GM10266 (cell line): ENCODE measurements around the gene KANTR.

Experiments
- DNase-seq: peaks from one replicate; pipeline ENCODE4 v3.0.0; 2012; ENCODE audit errors: extremely low spot score
- TF ChIP-seq, protein P1 (sequence below): IDR thresholded peaks from 2 replicates; pipeline ENCODE4 v1.5.1; 2012; ENCODE audit warnings: mild to moderate bottlenecking, low read depth; ENCODE audit not compliant: control insufficient read depth, insufficient read depth; ENCODE audit errors: missing control alignments

KANTR gene, protein sequence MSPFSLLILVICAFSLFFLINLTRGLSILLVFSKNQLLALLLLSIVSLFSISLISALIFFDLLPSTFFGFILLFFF

DNA sequence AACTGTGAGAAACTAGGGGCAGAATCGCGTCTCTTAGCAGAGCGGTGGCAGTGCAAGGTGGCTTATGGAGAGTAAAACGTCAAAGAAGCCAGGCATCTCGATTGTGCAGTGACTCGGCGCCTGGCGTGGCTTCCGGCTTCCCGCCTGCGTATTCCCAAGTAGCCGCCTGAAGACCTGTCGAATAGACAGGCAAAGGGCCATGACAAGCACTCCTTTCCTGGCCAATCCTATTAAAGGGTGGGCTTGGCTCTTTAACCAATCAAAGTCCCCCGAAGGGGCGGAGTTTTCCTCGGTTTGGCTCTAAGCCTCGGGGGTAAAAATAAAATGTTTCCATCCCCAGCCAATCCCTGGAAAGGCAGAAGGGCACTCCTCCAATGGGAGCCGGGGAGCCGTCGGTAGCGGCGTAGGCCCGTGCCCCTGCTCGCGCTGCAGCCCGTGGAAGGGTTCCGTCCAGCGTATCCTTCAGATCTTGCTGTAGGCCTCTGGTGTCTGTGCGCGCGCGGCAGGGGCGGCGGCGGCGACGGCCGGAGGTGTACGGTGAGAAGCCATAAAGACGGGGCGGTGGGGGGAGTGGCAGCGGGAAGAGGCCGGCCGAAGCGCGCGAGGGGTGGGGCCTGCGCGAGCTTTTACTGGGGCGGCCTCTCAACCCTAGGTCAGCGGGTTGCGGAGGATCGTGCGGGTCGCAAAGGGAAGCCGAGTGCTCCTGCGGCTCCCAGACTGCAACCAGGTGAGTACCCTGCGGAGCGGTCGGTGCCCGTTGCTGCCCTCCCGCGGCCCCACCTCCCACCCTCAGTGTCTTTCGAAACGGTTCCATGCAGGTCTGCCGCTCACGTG, at the start of gene KANTR:
KANTR (plus strand) TSS at position 395 of the 834 bp plus-strand sequence. CDS start 30,131 bp downstream, outside the sequence.
- TF ChIP-seq, protein P1, sequence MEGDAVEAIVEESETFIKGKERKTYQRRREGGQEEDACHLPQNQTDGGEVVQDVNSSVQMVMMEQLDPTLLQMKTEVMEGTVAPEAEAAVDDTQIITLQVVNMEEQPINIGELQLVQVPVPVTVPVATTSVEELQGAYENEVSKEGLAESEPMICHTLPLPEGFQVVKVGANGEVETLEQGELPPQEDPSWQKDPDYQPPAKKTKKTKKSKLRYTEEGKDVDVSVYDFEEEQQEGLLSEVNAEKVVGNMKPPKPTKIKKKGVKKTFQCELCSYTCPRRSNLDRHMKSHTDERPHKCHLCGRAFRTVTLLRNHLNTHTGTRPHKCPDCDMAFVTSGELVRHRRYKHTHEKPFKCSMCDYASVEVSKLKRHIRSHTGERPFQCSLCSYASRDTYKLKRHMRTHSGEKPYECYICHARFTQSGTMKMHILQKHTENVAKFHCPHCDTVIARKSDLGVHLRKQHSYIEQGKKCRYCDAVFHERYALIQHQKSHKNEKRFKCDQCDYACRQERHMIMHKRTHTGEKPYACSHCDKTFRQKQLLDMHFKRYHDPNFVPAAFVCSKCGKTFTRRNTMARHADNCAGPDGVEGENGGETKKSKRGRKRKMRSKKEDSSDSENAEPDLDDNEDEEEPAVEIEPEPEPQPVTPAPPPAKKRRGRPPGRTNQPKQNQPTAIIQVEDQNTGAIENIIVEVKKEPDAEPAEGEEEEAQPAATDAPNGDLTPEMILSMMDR = no peak
- DNase-seq = peak; percentile 86

DNA sequence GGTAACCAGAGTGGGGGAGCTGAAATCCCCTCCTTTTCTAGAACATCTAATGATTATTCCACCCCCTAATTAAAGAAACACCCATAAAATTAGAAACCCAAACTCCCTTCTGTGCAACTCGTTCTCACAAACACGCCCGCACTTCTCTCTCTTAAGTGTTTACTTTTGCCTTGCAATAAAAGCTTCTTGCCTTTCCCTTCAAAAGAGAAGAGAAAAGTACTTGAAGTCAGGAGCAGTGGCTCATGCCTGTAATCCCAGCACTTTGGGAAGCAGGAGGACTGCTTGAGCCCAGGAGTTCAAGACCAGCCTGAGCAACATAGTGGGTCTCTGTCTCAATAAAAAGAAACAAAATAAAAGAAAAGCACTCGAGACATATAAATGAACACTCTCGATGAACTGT, 48.9 kb upstream of the KANTR start:
- no peak for DNase-seq
- TF ChIP-seq, protein P1 = no peak

DNA sequence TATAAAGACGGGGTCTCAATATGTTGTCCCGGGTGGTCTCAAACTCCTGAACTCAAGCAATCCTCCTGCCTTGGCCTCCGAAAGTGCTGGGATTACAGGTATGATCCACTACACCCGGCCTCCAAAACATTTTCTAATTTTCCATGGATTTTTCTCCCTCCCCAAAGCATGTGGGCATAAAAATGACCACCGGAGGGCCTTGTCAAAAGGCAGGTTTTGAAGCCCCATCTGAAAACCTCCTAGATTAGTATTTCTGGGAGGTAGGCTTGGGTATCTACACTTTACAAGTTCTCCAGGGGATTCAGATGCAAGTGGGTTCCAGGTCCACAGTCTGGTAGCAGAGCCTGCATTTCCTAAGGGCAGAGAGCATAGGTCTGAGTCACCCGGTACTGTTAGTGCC, 46.7 kb upstream of the KANTR start:
- no peak for DNase-seq
- TF ChIP-seq, protein P1 = no peak

DNA sequence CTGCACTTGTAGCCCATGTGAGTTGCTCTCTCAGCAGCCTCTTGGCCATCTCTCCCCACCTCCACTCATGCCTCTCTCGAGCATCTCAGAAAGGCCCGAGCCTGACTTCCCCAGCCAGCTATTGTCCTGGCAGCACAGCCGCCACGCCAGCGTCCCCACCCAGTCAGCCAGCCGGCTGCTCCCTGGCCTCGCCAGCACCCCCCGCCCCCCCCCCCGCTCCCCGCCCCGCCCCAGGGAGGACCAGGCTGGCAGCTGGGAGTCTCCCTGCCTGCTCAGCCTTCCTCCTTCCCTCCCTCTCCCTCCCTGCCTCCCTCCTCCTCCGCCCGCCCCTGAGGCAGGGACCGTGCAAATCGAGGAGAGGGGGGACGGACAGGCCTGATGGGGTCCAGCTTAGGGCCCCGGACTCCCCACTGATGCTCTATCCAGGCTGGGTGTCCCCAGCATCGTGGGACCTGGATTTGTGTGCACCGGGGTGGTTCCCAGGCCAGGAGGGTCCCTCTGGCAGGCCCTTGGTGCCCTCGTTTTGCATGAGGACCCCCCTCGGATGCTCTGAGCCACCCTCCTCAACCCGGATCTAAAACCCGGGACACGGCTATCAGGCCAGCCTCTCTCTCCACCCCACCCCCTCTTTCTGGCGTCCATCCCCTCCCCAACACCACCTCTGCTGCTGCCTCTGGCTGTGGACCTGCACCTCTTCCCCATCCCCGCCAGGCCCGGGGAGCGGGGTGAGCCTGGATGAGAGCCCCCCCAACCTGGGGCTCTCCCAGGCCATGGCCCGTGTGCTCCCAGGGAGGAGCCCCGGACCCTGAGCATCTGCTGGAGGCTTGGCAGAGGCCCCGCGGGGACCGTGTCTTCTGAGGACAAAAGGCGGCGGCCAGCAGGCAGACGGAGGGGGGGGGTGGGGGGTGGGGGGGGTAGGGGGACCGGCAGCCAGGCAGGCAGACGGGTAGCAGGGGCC, 45.5 kb upstream of the KANTR start, which contains the start of gene GPR173:
GPR173 (plus strand) TSS at position 621 of the 958 bp plus-strand sequence. CDS start 27,833 bp downstream, outside the sequence.
- no peak for DNase-seq

DNA sequence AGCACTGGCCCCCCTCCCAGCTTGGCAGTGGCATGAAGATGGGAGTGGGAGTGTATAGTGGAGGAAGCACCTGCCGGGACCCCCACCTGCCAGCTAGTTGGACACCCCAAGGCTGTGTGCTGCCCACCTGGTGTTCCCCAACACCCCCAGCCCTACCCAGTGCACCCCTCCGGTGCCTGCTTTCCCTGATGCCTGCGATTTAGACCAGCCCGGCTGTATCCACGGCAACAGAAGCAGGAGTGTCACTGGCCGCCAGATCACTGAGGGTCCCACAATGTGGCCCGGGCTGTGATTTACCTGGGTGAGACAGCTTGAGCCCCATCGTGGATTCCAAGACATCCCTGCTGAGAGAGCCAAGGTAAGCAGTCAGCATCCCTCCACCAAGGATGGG, 44.8 kb upstream of the KANTR start:
- TF ChIP-seq, protein P1 = no peak
- no peak for DNase-seq

More for the DNA sequence above, 45.5 kb upstream of the KANTR start, which contains the start of gene GPR173:
- TF ChIP-seq, protein P1 = no peak

DNA sequence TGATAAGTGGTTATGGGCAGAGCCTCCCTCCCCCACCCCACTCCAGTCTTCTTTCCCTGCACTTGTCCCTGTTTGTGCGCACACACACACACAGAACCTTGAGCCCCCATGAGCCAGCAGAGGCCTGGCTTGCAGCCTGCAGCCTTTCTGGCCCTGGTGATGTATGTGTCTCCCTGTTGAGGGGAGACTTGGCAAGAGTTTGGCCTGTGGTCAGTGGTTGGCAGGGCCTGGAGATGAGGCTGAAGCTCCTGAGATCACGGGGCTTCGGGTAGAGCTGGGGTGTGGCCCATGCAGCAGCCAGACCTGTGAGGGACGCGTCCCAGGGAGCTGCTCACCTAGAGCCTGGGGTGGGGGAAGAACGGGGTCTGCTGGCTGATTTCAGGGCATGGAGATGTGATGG, 43.1 kb upstream of the KANTR start:
- TF ChIP-seq, protein P1 = no peak
- no peak for DNase-seq
